WI38 (cell line): ENCODE results near the gene IRF6.

Experiments
- H3K4me3 ChIP-seq: 2 replicates; pipeline ENCODE4 v1.5.1; 2011; ENCODE audit warnings: low read depth, mild to moderate bottlenecking, control low read depth, low read length
- CTCF ChIP-seq: IDR thresholded peaks from 2 replicates; pipeline ENCODE4 v1.5.1; 2012; ENCODE audit warnings: low read depth, mild to moderate bottlenecking, control low read depth, low read length

The IRF6 gene

GRCh38 chr1:209758400-209758799 lies 47.5 kb downstream of the IRF6 start:
- no peak for TF ChIP-seq CTCF
- no peak overlapping the region for H3K4me3 ChIP-seq

- TF ChIP-seq CTCF: no peak
- no peak overlapping the region for H3K4me3 ChIP-seq
Measured at GRCh38 chr1:209756615-209757445, 49.1 kb downstream of the IRF6 start.

- H3K4me3 ChIP-seq: no peak within 1 kb of the TSS
- no peak for TF ChIP-seq CTCF
Measured at GRCh38 chr1:209755926-209756614, 49.9 kb downstream of the IRF6 start, which contains the start of gene TRAF3IP3. TRAF3IP3 (plus strand) TSS chr1:209756053; CDS start chr1:209760040, 3,987 bp downstream.

- TF ChIP-seq CTCF: no peak
- no peak overlapping the region for H3K4me3 ChIP-seq
Measured at GRCh38 chr1:209755256-209755655, 50.7 kb downstream of the IRF6 start.

GRCh38 chr1:209752890-209753289 lies 53.1 kb downstream of the IRF6 start:
- no peak for TF ChIP-seq CTCF
- no peak overlapping the region for H3K4me3 ChIP-seq

GRCh38 chr1:209751627-209752231 lies 54.2 kb downstream of the IRF6 start:
- no peak for TF ChIP-seq CTCF
- no peak overlapping the region for H3K4me3 ChIP-seq
